DMS114 treated with DMSO at 0.1 percent for 48 hours (cell line): ENCODE results near the gene PMS2.
"Not testable (repeated sequence)": the region's sequence is repeated elsewhere in the genome, so short reads cannot be mapped to it uniquely, and the experiment has no call there.

Experiments used
- DNase-seq: peaks from one replicate; lab custom pipeline; 2025; ENCODE audit not compliant: unreplicated experiment; lab: John Stamatoyannopoulos, UW

The PMS2 gene

DNA sequence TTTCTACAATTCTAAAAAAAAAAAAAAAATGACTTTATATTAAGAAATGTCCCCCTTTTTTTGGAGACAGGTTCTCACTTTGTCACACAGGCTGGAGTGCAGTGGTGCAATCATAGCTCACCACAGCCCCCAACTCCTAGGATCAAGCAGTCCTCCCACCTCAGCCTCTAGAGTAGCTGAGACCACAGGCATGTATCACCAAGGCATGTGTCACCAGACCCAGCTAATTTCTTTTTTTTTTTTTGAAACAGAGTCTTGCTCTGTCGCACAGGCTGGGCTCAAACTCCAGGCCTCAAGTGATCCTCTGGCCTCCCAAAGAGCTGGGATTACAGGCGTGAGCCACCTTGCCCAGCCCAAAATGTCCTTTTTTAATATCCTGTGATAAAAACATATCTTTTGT is 84.7 kb downstream of the PMS2 start:
- not testable (repeated sequence) for DNase-seq
